Measurements from ENCODE around the gene ALOX15B. TPM values are rescaled to one million over a fixed set of nuclear protein-coding genes. Genes with fewer than 3 reads are reported as not detected.

ALOX15B gene, protein sequence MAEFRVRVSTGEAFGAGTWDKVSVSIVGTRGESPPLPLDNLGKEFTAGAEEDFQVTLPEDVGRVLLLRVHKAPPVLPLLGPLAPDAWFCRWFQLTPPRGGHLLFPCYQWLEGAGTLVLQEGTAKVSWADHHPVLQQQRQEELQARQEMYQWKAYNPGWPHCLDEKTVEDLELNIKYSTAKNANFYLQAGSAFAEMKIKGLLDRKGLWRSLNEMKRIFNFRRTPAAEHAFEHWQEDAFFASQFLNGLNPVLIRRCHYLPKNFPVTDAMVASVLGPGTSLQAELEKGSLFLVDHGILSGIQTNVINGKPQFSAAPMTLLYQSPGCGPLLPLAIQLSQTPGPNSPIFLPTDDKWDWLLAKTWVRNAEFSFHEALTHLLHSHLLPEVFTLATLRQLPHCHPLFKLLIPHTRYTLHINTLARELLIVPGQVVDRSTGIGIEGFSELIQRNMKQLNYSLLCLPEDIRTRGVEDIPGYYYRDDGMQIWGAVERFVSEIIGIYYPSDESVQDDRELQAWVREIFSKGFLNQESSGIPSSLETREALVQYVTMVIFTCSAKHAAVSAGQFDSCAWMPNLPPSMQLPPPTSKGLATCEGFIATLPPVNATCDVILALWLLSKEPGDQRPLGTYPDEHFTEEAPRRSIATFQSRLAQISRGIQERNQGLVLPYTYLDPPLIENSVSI
- not detected in 2 replicates for total RNA-seq

DNA sequence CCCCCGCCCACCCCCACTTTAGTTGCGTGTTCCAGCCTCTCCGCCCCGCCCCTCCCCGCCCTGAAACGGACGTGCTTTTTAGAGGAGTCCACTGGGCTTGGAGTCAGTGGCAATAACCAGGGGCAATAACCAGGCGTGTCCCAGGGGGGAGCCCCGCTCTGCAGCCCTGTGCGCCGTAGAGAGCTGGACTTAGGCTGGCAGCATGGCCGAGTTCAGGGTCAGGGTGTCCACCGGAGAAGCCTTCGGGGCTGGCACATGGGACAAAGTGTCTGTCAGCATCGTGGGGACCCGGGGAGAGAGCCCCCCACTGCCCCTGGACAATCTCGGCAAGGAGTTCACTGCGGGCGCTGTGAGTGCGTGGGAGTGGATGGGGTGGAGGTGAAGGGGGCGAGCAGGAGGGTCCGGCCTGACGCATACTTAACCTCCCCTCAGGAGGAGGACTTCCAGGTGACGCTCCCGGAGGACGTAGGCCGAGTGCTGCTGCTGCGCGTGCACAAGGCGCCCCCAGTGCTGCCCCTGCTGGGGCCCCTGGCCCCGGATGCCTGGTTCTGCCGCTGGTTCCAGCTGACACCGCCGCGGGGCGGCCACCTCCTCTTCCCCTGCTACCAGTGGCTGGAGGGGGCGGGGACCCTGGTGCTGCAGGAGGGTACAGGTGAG, at the start of gene ALOX15B:
Gene ALOX15B (plus strand): TSS at position 106 of the 657 bp plus-strand sequence. CDS start 97 bp downstream, at position 203.
- H3K4me1 Mint-ChIP-seq (ENCODE audit: low read depth): no peaks in the 10 kb centered on the region
- intact Hi-C loops (cut with micrococcal nuclease): no loop called here
- H3K27me3 Mint-ChIP-seq (ENCODE audit: insufficient read depth): peaks cover 36% of the 10 kb centered on the region
- H3K36me3 Mint-ChIP-seq (ENCODE audit: low read depth): no peaks in the 10 kb centered on the region
- no peak for DNase-seq (ENCODE audit: low spot score)
- H3K27ac Mint-ChIP-seq: no peak within 1 kb of the TSS
- H3K9me3 Mint-ChIP-seq: no peaks in the 10 kb centered on the region
- no peak within 1 kb of the TSS for H3K4me3 Mint-ChIP-seq

DNA sequence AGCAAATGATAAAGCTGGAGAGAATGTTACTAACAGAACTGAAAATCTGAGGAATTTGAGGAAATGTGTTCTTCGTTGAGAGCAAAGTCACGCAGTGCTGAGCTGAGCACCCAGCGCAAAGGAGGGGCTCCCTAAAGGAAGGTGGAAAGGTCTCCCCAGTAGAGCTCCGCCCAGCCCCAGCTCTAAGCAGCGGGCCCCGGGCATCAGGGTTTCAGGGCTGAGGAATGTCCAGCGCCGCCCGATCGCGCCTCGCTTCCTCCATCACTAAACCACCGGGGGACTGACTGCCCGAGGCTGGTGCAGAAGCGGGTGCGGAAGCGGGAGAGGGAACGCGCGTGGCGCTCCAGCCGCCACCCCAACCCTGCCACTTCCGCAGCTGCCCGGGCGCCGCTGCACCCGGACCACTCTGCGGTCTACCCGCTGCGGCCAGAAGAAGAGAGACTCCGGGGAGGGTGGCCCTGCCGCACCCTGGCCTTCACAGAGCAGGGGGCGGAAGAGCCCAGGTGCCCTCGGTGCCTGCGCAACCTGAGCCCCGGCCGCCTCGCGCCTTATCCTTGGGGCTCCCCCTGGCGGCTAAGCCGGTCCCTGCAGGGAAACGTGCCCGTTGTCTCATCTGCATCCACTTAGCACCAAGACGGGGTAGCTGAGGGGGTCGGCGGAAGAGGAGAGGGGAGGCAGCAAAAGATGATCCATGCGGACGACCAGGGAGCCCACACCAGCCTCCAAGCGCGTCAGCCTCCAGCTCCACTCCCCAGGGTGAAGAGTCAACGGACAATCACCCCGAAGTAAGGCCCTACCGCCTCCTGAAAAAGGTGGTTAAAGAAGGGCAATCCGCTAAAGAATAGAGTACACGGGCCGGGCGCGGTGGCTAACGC, 48.8 kb upstream of the ALOX15B start:
- Mint-ChIP-seq H3K4me3 (peak overlapping the region; percentile 76), H3K27ac (peak overlapping the region; percentile 67), H3K9me3 (no peaks in the 10 kb centered on the region), H3K27me3 (ENCODE audit: insufficient read depth) (peaks cover 9% of the 10 kb centered on the region), H3K36me3 (ENCODE audit: low read depth) (no peaks in the 10 kb centered on the region), H3K4me1 (ENCODE audit: low read depth) (peaks cover 21% of the 10 kb centered on the region)
- DNase-seq (ENCODE audit: low spot score): peak; percentile 86
- intact Hi-C loops (cut with micrococcal nuclease): loop anchor here (1.0 kb wide), 6 partner anchors 51 to 247 kb away; partner anchors contain the start of gene NAA38

DNA sequence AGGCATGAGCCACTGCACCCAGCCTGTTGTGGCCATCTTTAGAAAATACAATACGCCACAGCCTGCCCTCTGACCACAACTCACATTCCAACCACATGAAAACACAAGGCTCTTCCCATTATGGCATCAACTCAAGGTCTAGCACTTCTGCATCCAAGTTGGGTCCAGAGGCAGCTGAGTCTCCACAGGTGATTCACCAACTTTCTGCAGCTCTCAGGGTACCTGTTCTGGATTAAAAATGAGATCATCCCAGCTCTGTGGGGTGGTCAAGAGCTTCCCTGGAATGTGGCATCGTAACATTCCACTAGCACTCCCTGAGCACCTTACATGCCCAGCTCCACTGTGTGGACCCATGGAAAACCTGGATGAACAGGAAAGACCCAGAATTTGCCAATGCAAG, 46.3 kb upstream of the ALOX15B start:
- peak overlapping the region; percentile 7 for H3K4me3 Mint-ChIP-seq
- no peak overlapping the region for H3K27ac Mint-ChIP-seq
- no peaks in the 10 kb centered on the region for H3K9me3 Mint-ChIP-seq
- DNase-seq (ENCODE audit: low spot score): no peak
- intact Hi-C loops (cut with micrococcal nuclease): no loop called here
- H3K27me3 Mint-ChIP-seq (ENCODE audit: insufficient read depth): peaks cover 14% of the 10 kb centered on the region
- no peaks in the 10 kb centered on the region for H3K36me3 Mint-ChIP-seq (ENCODE audit: low read depth)
- H3K4me1 Mint-ChIP-seq (ENCODE audit: low read depth): peaks cover 21% of the 10 kb centered on the region

DNA sequence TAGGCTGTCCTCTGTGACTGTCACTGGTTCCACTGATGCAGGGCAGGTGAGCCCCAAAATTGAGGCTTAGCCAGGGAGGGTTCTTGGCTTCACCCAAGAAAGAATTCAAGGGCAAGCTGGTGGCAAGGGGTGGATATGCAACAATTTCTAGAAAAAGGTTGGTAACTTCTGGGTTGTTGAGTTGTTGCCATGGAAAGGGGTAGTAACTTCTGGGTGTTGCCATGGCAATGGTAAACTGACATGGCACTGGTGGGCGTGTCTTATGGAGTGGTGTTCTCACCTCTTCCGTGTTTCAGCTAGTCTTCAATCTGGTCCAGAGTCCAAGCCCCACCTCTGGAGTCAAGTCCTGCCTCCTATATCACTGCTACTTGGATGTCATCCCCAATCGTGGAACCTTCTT, 45.9 kb upstream of the ALOX15B start:
- H3K9me3 Mint-ChIP-seq: no peaks in the 10 kb centered on the region
- H3K4me1 Mint-ChIP-seq (ENCODE audit: low read depth): peaks cover 21% of the 10 kb centered on the region
- H3K36me3 Mint-ChIP-seq (ENCODE audit: low read depth): no peaks in the 10 kb centered on the region
- no peak for DNase-seq (ENCODE audit: low spot score)
- intact Hi-C loops (cut with micrococcal nuclease): no loop called here
- H3K27me3 Mint-ChIP-seq (ENCODE audit: insufficient read depth): peaks cover 15% of the 10 kb centered on the region
- H3K4me3 Mint-ChIP-seq: no peak overlapping the region
- no peak overlapping the region for H3K27ac Mint-ChIP-seq

DNA sequence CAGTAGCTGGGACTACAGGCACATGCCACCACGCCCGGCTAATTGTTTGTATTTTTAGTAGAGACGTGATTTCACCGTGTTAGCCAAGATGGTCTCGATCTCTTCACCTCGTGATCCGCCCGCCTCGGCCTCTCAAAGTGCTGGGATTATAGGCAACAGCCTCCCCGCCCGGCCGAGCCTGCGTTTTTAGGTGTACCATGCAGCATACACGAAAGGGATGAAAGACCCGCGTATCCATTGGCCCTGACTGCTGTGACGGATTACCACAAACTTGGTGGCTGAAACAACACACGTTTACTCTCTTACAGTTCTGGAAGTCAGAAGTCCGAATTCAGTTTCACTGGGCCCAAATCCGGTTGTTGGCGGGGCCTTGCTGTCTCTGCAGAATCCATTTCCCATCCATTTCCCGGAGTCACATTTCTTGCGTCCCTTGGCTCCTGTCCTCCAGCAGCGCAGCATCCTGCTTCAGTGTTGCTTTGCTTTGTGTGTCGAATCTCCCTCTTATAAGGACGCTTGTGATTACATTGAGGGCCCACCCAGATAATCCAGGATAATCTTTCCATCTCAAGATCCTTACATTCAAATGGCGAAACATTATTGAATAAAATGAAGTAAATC, 44.8 kb upstream of the ALOX15B start:
- no peak overlapping the region for H3K4me3 Mint-ChIP-seq
- intact Hi-C loops (cut with micrococcal nuclease): no loop called here
- no peak overlapping the region for H3K27ac Mint-ChIP-seq
- no peaks in the 10 kb centered on the region for H3K36me3 Mint-ChIP-seq (ENCODE audit: low read depth)
- H3K4me1 Mint-ChIP-seq (ENCODE audit: low read depth): peaks cover 16% of the 10 kb centered on the region
- H3K27me3 Mint-ChIP-seq (ENCODE audit: insufficient read depth): peaks cover 22% of the 10 kb centered on the region
- no peak for DNase-seq (ENCODE audit: low spot score)
- no peaks in the 10 kb centered on the region for H3K9me3 Mint-ChIP-seq

DNA sequence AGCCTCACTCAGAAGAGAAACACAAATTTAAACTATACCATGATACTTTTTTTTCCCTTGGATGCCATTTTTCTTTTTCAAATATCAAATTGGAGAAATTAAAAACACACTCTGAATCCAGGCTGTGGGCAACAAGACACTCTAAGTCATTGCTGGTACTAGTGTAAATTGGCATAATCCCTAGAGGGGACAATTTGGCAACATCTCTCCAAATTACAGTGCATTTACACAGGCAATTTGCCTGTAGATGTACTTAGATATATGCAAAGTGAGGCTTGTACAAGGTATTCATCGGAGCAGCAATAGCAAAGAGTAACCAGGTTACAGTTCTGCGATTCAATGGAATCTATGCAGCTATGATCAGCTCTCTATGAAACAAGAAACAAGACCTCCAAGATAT, 43.1 kb upstream of the ALOX15B start:
- intact Hi-C loops (cut with micrococcal nuclease): no loop called here
- H3K9me3 Mint-ChIP-seq: no peaks in the 10 kb centered on the region
- H3K4me1 Mint-ChIP-seq (ENCODE audit: low read depth): peaks cover 5% of the 10 kb centered on the region

DNA sequence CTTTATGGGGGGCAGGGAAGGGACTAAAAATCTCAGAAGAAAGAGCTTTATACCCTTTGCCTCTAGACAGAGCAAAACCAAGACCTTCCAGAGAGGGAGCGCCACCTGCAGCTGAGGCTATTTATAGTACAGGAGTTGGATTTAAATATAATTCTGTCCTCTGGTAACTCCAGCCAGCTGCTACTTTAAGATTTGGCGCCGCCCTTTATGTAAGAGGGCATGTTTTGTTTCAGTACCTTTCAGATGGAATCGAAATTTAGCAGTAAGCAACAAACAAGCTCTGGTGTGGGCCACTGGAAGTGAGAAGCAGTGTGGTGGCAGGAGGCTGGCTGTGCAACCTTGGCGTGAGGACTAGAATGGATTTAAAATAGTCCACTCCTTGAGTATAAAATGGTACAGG, 41.7 kb upstream of the ALOX15B start:
- Mint-ChIP-seq H3K36me3 (ENCODE audit: low read depth) (no peaks in the 10 kb centered on the region), H3K9me3 (no peaks in the 10 kb centered on the region), H3K27me3 (ENCODE audit: insufficient read depth) (peaks cover 41% of the 10 kb centered on the region), H3K4me3 (no peak overlapping the region), H3K27ac (no peak overlapping the region), H3K4me1 (ENCODE audit: low read depth) (peaks cover 5% of the 10 kb centered on the region)
- DNase-seq (ENCODE audit: low spot score): peak; percentile 20
- intact Hi-C loops (cut with micrococcal nuclease): no loop called here

More for the DNA sequence above, 43.1 kb upstream of the ALOX15B start:
- Mint-ChIP-seq H3K27ac (no peak overlapping the region), H3K4me3 (no peak overlapping the region), H3K27me3 (ENCODE audit: insufficient read depth) (peaks cover 30% of the 10 kb centered on the region), H3K36me3 (ENCODE audit: low read depth) (no peaks in the 10 kb centered on the region)
- DNase-seq (ENCODE audit: low spot score): no peak

DNA sequence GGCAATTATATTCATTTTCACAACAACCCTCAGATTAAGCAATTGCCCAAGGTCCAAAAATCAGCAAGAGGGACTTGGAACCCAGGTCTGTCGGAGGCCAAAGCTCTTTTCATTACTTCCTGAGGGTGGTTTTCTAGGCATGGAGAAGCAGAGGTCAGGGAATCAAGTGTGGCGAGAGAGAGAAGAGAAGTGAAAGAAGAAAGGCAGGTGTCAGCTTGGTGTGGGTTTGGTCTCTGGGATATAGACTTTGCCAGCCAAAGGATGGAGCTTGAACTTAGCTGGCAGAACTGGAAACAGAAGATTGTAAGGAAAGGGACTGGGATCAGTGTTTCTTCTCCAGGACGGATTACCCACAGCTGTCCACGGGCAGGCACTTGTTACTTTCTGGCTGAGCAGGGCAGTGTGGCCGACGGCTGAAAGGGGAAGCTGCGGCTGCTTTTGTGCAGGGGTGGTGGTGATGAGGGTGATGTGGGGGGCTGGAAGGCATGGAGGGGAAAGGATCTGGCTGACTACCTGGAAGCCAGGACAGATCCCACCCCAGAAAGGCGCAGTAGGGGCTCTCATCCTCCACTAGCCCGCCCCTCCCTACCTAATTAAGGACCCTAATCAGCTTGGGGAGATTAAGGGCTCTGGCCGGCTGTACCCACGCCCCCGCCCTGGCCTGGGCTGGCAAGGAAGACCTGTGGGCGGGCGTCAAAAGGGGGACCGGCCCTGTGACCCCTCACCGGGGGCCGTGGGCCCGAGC, 36.7 kb upstream of the ALOX15B start, which contains the start of gene GUCY2D:
Gene GUCY2D (plus strand): TSS at position 640 of the 745 bp plus-strand sequence. CDS start 433 bp downstream, outside the sequence.
- H3K4me3 Mint-ChIP-seq: peak within 1 kb of the TSS; percentile 11
- no peaks in the 10 kb centered on the region for H3K36me3 Mint-ChIP-seq (ENCODE audit: low read depth)
- DNase-seq (ENCODE audit: low spot score): no peak
- no peak within 1 kb of the TSS for H3K27ac Mint-ChIP-seq
- H3K27me3 Mint-ChIP-seq (ENCODE audit: insufficient read depth): peaks cover 51% of the 10 kb centered on the region
- intact Hi-C loops (cut with micrococcal nuclease): no loop called here
- H3K9me3 Mint-ChIP-seq: no peaks in the 10 kb centered on the region
- peaks cover 7% of the 10 kb centered on the region for H3K4me1 Mint-ChIP-seq (ENCODE audit: low read depth)

DNA sequence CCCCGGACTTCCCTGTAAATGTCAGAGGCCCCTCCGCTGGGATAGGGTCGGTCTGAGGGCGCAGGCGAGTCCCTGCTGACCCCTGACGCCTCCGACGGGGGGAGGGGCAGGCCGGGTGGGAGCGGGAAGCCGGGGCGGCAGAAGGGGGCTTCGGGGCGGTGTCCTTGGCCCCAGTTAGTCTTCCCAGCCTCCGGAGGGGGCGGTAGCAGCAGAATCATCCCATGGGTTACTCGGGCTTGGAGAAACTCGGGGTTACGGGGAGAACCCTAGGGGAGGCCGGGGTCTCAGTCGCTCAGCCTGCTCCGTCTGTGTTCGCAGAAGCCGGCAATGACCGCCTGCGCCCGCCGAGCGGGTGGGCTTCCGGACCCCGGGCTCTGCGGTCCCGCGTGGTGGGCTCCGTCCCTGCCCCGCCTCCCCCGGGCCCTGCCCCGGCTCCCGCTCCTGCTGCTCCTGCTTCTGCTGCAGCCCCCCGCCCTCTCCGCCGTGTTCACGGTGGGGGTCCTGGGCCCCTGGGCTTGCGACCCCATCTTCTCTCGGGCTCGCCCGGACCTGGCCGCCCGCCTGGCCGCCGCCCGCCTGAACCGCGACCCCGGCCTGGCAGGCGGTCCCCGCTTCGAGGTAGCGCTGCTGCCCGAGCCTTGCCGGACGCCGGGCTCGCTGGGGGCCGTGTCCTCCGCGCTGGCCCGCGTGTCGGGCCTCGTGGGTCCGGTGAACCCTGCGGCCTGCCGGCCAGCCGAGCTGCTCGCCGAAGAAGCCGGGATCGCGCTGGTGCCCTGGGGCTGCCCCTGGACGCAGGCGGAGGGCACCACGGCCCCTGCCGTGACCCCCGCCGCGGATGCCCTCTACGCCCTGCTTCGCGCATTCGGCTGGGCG, 35.9 kb upstream of the ALOX15B start:
- Mint-ChIP-seq H3K27ac (no peak overlapping the region), H3K36me3 (ENCODE audit: low read depth) (no peaks in the 10 kb centered on the region), H3K4me3 (no peak overlapping the region), H3K9me3 (no peaks in the 10 kb centered on the region), H3K27me3 (ENCODE audit: insufficient read depth) (peaks cover 46% of the 10 kb centered on the region), H3K4me1 (ENCODE audit: low read depth) (peaks cover 7% of the 10 kb centered on the region)
- intact Hi-C loops (cut with micrococcal nuclease): no loop called here
- no peak for DNase-seq (ENCODE audit: low spot score)

DNA sequence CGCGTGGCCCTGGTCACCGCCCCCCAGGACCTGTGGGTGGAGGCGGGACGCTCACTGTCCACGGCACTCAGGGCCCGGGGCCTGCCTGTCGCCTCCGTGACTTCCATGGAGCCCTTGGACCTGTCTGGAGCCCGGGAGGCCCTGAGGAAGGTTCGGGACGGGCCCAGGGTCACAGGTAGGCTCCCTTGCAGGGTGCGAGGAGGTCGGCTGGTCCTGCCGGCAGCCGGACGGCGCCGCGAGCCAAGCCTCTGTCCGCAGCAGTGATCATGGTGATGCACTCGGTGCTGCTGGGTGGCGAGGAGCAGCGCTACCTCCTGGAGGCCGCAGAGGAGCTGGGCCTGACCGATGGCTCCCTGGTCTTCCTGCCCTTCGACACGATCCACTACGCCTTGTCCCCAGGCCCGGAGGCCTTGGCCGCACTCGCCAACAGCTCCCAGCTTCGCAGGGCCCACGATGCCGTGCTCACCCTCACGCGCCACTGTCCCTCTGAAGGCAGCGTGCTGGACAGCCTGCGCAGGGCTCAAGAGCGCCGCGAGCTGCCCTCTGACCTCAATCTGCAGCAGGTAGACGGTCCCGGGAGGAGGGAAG, 35.2 kb upstream of the ALOX15B start:
- Mint-ChIP-seq H3K27me3 (ENCODE audit: insufficient read depth) (peaks cover 43% of the 10 kb centered on the region), H3K9me3 (no peaks in the 10 kb centered on the region), H3K27ac (no peak overlapping the region), H3K4me1 (ENCODE audit: low read depth) (peaks cover 7% of the 10 kb centered on the region), H3K36me3 (ENCODE audit: low read depth) (no peaks in the 10 kb centered on the region), H3K4me3 (no peak overlapping the region)
- no peak for DNase-seq (ENCODE audit: low spot score)
- intact Hi-C loops (cut with micrococcal nuclease): no loop called here
